ENCODE measurements around the gene EYA3. TPM values are rescaled to one million over a fixed set of nuclear protein-coding genes. Genes with fewer than 3 reads are reported as not detected.

Gene EYA3
- total RNA-seq, 1 donor, result 26.3 TPM

GRCh38 chr1:28132171-28133167 lies 44.1 kb upstream of the EYA3 start:
- no peak for DNase-seq (ENCODE audit: low read depth)
- no peak overlapping the region for H3K4me3 ChIP-seq (ENCODE audit: low read depth, low read length)
- no peak for TF ChIP-seq CTCF (IDR thresholded peaks at IDR 0.05; ENCODE audit: insufficient read depth, low read depth, low read length)

- H3K4me3 ChIP-seq (ENCODE audit: low read depth, low read length), result no peak overlapping the region
- no peak for DNase-seq (ENCODE audit: low read depth)
- no peak for TF ChIP-seq CTCF (IDR thresholded peaks at IDR 0.05; ENCODE audit: insufficient read depth, low read depth, low read length)
Observed at GRCh38 chr1:28130901-28131300, 42.5 kb upstream of the EYA3 start.

- TF ChIP-seq CTCF (IDR thresholded peaks at IDR 0.05; ENCODE audit: insufficient read depth, low read depth, low read length), result no peak
- DNase-seq (ENCODE audit: low read depth), result peak; percentile 28
Observed at GRCh38 chr1:28129150-28129549, 40.7 kb upstream of the EYA3 start.

GRCh38 chr1:28127617-28128257 lies 39.3 kb upstream of the EYA3 start:
- H3K4me3 ChIP-seq (ENCODE audit: low read depth, low read length), result no peak overlapping the region
- DNase-seq (ENCODE audit: low read depth), result no peak
- no peak for TF ChIP-seq CTCF (IDR thresholded peaks at IDR 0.05; ENCODE audit: insufficient read depth, low read depth, low read length)

More at GRCh38 chr1:28129150-28129549, 40.7 kb upstream of the EYA3 start:
- no peak overlapping the region for H3K4me3 ChIP-seq (ENCODE audit: low read depth, low read length)

GRCh38 chr1:28126783-28127490 lies 38.5 kb upstream of the EYA3 start:
- no peak overlapping the region for H3K4me3 ChIP-seq (ENCODE audit: low read depth, low read length)
- no peak for DNase-seq (ENCODE audit: low read depth)
- TF ChIP-seq CTCF (IDR thresholded peaks at IDR 0.05; ENCODE audit: insufficient read depth, low read depth, low read length), result no peak

- no peak overlapping the region for H3K4me3 ChIP-seq (ENCODE audit: low read depth, low read length)
- TF ChIP-seq CTCF (IDR thresholded peaks at IDR 0.05; ENCODE audit: insufficient read depth, low read depth, low read length), result no peak
- DNase-seq (ENCODE audit: low read depth), result no peak
Observed at GRCh38 chr1:28126212-28126611, 37.8 kb upstream of the EYA3 start.
